HUES6 (cell line): Measurements from ENCODE around the gene FBXW9.
A peak's percentile ranks its signal among the peaks of the same experiment; 100 is the strongest.
"Not testable (repeated sequence)": the region's sequence is repeated elsewhere in the genome, so short reads cannot be mapped to it uniquely, and the experiment has no call there.

Experiments used
- H3K27ac ChIP-seq: 2 replicates; pipeline ENCODE4 v1.7.0; 2013; ENCODE audit warnings: low read depth, mild to moderate bottlenecking, low read length, inconsistent platforms
- H3K27me3 ChIP-seq: 2 replicates; pipeline ENCODE4 v1.6.1; 2013; ENCODE audit warnings: low read length; ENCODE audit not compliant: control insufficient read depth, insufficient read depth
- H3K36me3 ChIP-seq: 2 replicates; pipeline ENCODE4 v1.6.1; 2013; ENCODE audit warnings: low read length; ENCODE audit not compliant: control insufficient read depth, insufficient read depth
- H3K4me1 ChIP-seq: 2 replicates; pipeline ENCODE4 v1.6.1; 2013; ENCODE audit warnings: low read length; ENCODE audit not compliant: control insufficient read depth, insufficient read depth
- H3K4me3 ChIP-seq: 2 replicates; pipeline ENCODE4 v1.5.1; 2013; ENCODE audit warnings: low read depth, low read length
- H3K9ac ChIP-seq: one replicate; pipeline ENCODE4 v1.6.1; 2013; ENCODE audit warnings: mild to moderate bottlenecking, low read length
- H3K9me3 ChIP-seq: 2 replicates; pipeline ENCODE4 v1.6.1; 2013; ENCODE audit warnings: low read depth, low read length; ENCODE audit not compliant: control insufficient read depth, insufficient read depth

FBXW9 gene

DNA sequence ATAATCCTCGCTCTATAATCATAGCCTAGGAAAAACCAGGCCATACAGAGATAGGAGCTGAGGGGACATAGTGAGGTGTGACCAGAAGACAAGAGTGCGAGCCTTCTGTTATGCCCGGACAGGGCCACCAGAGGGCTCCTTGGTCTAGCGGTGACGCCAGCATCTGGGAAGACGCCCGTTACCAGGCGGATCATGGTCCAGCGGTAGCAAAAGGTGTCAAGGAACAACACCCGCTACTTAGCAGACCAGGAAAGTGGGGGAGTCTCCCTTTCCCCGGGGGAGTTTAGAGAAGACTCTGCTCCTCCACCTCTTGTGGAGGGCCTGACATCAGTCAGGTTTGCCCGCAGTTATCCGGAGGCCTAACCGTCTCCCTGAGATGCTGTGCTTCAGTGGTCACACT is 15.6 kb upstream of the FBXW9 start:
- H3K27ac ChIP-seq, H3K27me3 ChIP-seq, H3K4me3 ChIP-seq, H3K9me3 ChIP-seq, H3K9ac ChIP-seq, H3K4me1 ChIP-seq: not testable (repeated sequence)
- peaks cover 87% of the 10 kb centered on the region for H3K36me3 ChIP-seq

DNA sequence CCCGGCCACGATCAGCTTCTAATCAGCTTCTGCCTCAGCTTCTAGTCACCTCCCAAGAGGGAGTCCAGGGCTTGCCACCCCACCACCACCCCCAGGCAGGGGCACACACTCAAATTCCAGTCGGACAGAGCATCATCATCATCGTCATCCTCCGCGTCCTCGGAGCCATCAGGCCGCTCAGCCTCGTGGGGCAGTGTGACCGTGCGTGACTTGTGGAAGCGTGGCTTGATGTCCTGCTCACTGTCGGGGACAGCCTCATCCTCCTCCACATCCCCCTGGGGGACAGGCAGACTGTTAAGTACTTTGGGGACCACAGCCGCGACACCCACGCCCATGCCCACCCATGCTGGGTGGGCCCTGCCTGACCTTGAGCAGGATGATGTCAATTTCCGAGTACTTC is 14.8 kb upstream of the FBXW9 start:
- H3K4me3 ChIP-seq: no peak overlapping the region
- H3K27ac ChIP-seq: no peak overlapping the region
- H3K4me1 ChIP-seq: no peaks in the 10 kb centered on the region
- H3K9ac ChIP-seq: no peak overlapping the region
- no peaks in the 10 kb centered on the region for H3K27me3 ChIP-seq
- no peaks in the 10 kb centered on the region for H3K9me3 ChIP-seq
- peaks cover 88% of the 10 kb centered on the region for H3K36me3 ChIP-seq

GRCh38 chr19:12708641-12709040 is 12.2 kb upstream of the FBXW9 start:
- 0 out of 2 replicates have a peak, but pooled peaks cover under 1% of the 10 kb centered on the region for H3K4me1 ChIP-seq
- no peak overlapping the region for H3K9ac ChIP-seq
- H3K27me3 ChIP-seq: no peaks in the 10 kb centered on the region
- H3K4me3 ChIP-seq: no peak overlapping the region
- peaks cover 89% of the 10 kb centered on the region for H3K36me3 ChIP-seq
- H3K9me3 ChIP-seq: no peaks in the 10 kb centered on the region
- H3K27ac ChIP-seq: no peak overlapping the region

DNA sequence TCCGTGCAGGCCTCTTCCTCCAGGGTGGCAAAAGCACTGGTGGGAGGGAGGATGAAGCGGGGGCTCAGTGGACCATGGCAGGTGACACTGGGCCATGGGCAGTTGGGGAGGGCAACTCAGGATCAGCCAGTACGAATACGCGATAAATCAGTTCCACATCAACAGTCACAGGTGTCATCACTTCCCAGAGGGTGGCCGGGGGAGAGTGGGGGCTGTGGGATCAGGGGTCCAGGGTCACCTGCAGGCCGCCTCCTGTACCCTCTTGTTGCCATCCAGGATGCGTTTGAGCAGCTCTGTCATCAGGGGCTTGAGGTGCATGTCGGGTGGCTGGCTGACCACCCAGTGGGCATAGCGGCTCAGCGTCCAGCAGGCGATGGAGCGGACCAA is 9.9 kb upstream of the FBXW9 start:
- Histone ChIP-seq H3K4me3 (no peak overlapping the region), H3K9ac (no peak overlapping the region), H3K4me1 (0 out of 2 replicates have a peak, but pooled peaks cover 5% of the 10 kb centered on the region), H3K27ac (no peak overlapping the region), H3K27me3 (no peaks in the 10 kb centered on the region), H3K9me3 (no peaks in the 10 kb centered on the region), H3K36me3 (peaks cover 91% of the 10 kb centered on the region)

DNA sequence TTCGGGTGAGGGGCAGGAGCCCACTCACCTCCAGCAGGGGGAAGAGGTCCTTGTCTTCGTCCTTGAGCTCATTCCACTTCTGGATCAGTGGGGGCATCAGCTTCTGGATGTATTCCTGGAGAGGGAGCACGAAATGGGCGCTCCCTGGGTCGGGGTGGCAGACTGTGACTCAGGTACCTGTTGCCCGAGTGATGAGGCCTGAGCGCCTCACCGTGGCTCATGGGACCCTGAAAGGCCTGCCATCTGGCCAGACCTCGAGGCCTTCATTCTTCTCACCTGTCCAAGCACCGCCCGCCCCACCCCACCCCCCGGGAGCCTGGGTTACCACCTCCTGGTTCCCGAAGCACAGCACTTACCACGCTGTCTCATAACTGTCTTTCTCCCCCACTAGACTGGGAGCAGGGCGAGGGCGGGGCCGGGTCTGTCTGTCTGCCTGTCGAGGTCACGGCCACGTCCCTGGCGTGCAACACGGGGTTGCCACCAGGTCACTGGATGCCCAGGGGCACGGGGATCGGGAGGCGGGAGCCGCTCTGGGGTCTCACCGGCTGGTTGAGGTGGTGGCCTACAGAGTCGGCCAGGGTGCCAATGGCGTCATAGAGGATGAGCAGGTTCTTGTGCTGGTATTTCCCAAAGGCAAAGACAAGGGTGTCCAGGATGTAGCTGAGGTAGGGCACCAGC is 9.4 kb upstream of the FBXW9 start:
- 0 out of 2 replicates have a peak, but pooled peaks cover 5% of the 10 kb centered on the region for H3K4me1 ChIP-seq
- H3K9ac ChIP-seq: no peak overlapping the region
- no peaks in the 10 kb centered on the region for H3K27me3 ChIP-seq
- no peaks in the 10 kb centered on the region for H3K9me3 ChIP-seq
- H3K36me3 ChIP-seq: peaks cover 91% of the 10 kb centered on the region
- no peak overlapping the region for H3K4me3 ChIP-seq
- no peak overlapping the region for H3K27ac ChIP-seq

GRCh38 chr19:12705169-12705568 is 8.7 kb upstream of the FBXW9 start:
- Histone ChIP-seq H3K36me3 (peaks cover 90% of the 10 kb centered on the region), H3K4me1 (0 out of 2 replicates have a peak, but pooled peaks cover 5% of the 10 kb centered on the region), H3K27ac (no peak overlapping the region), H3K9me3 (no peaks in the 10 kb centered on the region), H3K9ac (no peak overlapping the region), H3K27me3 (no peaks in the 10 kb centered on the region), H3K4me3 (no peak overlapping the region)

- no peak overlapping the region for H3K9ac ChIP-seq
- no peak overlapping the region for H3K4me3 ChIP-seq
- peaks cover 89% of the 10 kb centered on the region for H3K36me3 ChIP-seq
- H3K4me1 ChIP-seq: 0 out of 2 replicates have a peak, but pooled peaks cover 5% of the 10 kb centered on the region
- no peaks in the 10 kb centered on the region for H3K9me3 ChIP-seq
- H3K27ac ChIP-seq: no peak overlapping the region
- H3K27me3 ChIP-seq: no peaks in the 10 kb centered on the region
These were observed 6.6 kb upstream of the FBXW9 start for GRCh38 chr19:12703046-12703445.

- H3K27me3 ChIP-seq: no peaks in the 10 kb centered on the region
- H3K4me1 ChIP-seq: 0 out of 2 replicates have a peak, but pooled peaks cover 5% of the 10 kb centered on the region
- no peak overlapping the region for H3K4me3 ChIP-seq
- H3K9me3 ChIP-seq: no peaks in the 10 kb centered on the region
- H3K27ac ChIP-seq: no peak overlapping the region
- H3K9ac ChIP-seq: no peak overlapping the region
- H3K36me3 ChIP-seq: peaks cover 81% of the 10 kb centered on the region
These were observed 5.3 kb upstream of the FBXW9 start for GRCh38 chr19:12701596-12702282.

DNA sequence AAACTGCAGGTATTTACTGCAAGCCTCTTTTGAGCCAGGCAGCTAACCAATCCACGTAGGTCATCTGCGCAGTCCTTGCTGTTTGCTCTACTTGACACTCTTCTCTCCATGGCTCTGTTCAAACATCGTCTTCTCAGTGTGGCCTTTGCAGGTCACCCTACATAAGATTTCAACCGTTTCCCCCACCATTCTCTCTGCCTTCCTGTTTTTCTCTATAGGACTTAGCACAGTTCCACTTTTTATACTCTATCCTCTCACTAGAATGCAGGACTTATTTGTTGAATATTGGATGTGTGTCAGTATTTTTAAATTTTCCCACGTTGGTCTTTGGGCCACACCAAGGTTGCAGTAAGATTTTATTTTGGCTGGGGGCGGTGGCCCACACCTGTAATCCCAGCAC is 1.7 kb upstream of the FBXW9 start:
- peaks cover 46% of the 10 kb centered on the region for H3K36me3 ChIP-seq

GRCh38 chr19:12697425-12697824 is 994 bp upstream of the FBXW9 start:
- not testable (repeated sequence) for H3K27ac ChIP-seq, H3K4me1 ChIP-seq, H3K9me3 ChIP-seq, H3K27me3 ChIP-seq
- peaks cover 41% of the 10 kb centered on the region for H3K36me3 ChIP-seq
- H3K4me3 ChIP-seq: peak overlapping the region; percentile 84
- H3K9ac ChIP-seq: peak overlapping the region; percentile 86

More for the DNA sequence above, 1.7 kb upstream of the FBXW9 start:
- Histone ChIP-seq H3K27ac (no peak overlapping the region), H3K27me3 (no peaks in the 10 kb centered on the region), H3K9me3 (no peaks in the 10 kb centered on the region), H3K4me3 (no peak overlapping the region), H3K9ac (no peak overlapping the region), H3K4me1 (peaks cover 4% of the 10 kb centered on the region; the same call in 1 of the 2 replicates)

GRCh38 chr19:12695997-12696365 is 450 bp downstream of the FBXW9 start:
- H3K27me3 ChIP-seq: no peaks in the 10 kb centered on the region
- H3K9ac ChIP-seq: peak overlapping the region; percentile 86
- no peak overlapping the region for H3K27ac ChIP-seq
- H3K36me3 ChIP-seq: peaks cover 27% of the 10 kb centered on the region
- H3K4me3 ChIP-seq: peak overlapping the region; percentile 84
- H3K9me3 ChIP-seq: no peaks in the 10 kb centered on the region
- H3K4me1 ChIP-seq: peaks cover 4% of the 10 kb centered on the region; the same call in 1 of the 2 replicates
